NCI-H460 (cell line): Measurements from ENCODE around the gene KLHDC4. TPM values are rescaled to one million over a fixed set of nuclear protein-coding genes. Genes with fewer than 3 reads are reported as not detected.
"Not testable (repeated sequence)": the region's sequence is repeated elsewhere in the genome, so short reads cannot be mapped to it uniquely, and the experiment has no call there.

ENCODE experiments used
- DNase-seq: peaks from one replicate; pipeline ENCODE4 v3.0.0-alpha.2; 2016; ENCODE audit warnings: low read depth; ENCODE audit errors: extremely low read depth
- polyA plus RNA-seq: library from polyadenylated mRNA; depleted of rRNA; stranded (reverse); fragments of >200 nt; gene quantifications from 2 replicates; pipeline ENCODE4 v1.2.3, GENCODE V29; 2014; cell fraction: nucleus; rRNA removed
- total RNA-seq: library from RNA; depleted of rRNA; stranded (reverse); fragments of >200 nt; shearing (Covaris generic); gene quantifications from 2 replicates; pipeline ENCODE4 v1.2.3, GENCODE V29; 2014; rRNA removed

KLHDC4 gene
- 15.1 and 20.7 TPM in 2 replicates for total RNA-seq
- polyA plus RNA-seq: 56.3 and 59.5 TPM in 2 replicates

GRCh38 chr16:87765776-87766484 lies at the start of gene KLHDC4:
KLHDC4 (minus strand) TSS chr16:87765986; CDS start chr16:87765890, 96 bp downstream.
- DNase-seq: peak; percentile 69

GRCh38 chr16:87815567-87815966 lies 49.8 kb upstream of the KLHDC4 start:
- DNase-seq: no peak

- no peak for DNase-seq
Measured at GRCh38 chr16:87812200-87812656, 46.4 kb upstream of the KLHDC4 start.

DNA sequence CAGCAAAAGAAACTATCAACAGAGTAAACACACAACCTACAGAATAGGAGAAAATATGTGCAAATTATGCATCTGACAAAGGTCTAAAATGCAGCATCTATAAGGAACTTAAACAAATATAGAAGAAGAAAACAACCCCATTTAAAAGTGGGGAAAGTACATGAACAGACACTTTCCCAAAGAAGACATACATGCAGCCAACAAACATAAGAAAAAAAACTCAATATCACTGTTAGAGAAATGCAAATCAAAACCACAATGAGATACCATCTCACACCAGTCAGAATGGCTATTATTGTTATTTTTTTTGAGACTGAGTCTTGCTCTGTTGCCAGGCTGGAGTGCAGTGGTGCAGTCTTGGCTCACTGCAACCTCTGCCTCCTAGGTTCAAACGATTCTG lies 45.7 kb upstream of the KLHDC4 start:
- DNase-seq: not testable (repeated sequence)

- no peak for DNase-seq
Measured at GRCh38 chr16:87809150-87809902, 43.5 kb upstream of the KLHDC4 start.

- DNase-seq: no peak
Measured at GRCh38 chr16:87808108-87808507, 42.3 kb upstream of the KLHDC4 start.

DNA sequence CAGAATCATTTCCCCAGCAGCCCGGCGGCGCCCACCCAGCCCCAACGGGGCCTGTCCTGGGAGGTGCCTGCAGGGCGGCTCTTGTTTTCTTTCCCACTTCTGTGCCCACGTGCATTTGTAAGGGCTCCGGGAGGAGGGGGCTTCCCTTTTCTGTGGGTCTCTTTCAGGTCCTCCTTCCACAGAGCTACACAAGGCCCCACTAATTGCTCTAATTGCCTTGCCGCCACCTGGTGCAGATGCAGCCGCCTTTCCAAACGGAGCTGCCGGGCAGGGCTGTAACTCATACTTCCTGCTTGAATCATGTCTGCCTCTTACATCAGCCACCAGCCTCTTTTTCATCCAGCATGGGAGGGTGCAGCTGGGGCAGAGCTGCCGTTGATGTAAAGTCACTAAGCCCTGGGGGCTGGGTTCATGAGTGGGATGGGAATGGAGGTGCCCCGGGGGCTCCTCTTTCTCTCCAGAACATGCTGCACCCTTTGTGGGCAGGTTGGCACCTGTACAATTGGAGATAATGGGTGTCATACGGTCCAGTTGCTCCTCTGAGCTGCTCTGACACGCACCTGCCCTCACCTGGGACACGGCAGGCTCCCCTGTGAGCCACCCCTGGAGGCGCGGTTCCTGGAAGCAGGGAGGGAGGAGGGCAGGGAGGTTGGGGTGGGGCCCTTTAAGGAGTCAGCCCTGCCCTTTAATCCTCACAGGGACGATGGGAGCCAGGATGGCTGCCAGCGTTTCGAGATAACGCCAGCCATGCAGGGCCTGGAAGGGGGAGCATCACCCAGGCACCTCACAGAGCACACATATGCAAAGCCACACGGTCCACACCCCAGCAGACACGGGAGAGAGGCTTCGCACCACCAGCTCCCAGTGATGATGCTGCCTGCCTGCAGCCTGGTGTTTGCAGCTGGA lies 41.1 kb upstream of the KLHDC4 start:
- DNase-seq: peak; percentile 89

DNA sequence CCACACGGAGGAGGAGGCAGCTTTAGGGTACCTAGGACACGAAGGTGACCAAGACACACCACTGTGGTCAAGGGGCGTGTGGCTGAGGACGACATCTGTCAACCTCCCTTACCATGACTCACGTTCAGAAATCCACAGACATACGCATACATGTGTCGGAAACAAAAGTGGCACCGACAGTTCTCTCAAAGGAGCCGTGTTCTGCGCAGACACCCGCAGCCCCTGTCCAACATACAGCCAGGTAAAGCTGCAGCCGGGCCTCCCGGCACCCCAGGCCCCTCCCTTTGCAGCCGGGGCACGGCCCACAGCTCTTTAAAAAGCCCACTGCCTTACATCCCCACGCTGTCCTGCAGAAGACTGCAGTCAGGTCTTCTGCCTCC lies 40.5 kb upstream of the KLHDC4 start:
- DNase-seq: no peak

- no peak for DNase-seq
Measured at GRCh38 chr16:87803385-87803784, 37.6 kb upstream of the KLHDC4 start.

DNA sequence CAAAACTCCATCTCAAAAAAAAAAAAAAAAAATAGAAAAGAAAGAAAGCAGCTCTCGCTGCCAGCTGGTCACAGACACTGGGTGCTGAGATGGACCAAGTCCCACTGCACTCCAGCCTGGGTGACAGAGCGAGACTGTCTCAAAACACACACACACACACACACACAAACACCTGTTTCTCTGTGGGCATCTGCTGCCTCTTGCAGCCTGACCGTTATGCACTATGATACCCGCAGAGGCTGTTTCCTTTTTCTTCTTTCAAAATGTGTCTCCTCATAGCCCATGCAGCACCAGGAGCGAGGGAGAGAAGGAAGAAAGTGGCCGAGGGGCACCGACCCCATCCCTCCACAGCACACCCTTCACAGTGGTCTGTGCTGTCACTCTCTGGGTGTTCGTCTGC lies 36.9 kb upstream of the KLHDC4 start:
- no peak for DNase-seq

GRCh38 chr16:87801679-87802259 lies 36.0 kb upstream of the KLHDC4 start:
- DNase-seq: no peak

GRCh38 chr16:87800497-87800896 lies 34.7 kb upstream of the KLHDC4 start:
- DNase-seq: no peak

- DNase-seq: no peak
Measured at GRCh38 chr16:87795336-87795735, 29.6 kb upstream of the KLHDC4 start.

- no peak for DNase-seq
Measured at GRCh38 chr16:87794485-87795078, 28.8 kb upstream of the KLHDC4 start.

DNA sequence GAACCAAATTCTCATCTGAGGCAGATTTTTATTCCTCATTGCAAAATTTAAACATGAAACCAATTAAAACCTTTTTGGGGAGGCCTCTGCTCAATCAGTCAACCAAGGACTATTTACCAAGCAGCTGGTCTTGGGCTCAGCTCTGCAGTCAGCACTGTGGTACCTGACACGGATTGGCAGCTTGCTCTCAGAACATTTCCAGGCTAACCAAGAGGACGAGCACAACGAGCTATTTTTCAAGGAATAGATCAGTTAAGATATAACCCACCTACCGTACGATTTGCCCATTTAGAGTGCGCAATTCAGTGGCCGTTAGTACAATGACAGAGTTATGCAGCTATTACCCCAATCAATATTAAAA lies 26.4 kb upstream of the KLHDC4 start:
- no peak for DNase-seq

DNA sequence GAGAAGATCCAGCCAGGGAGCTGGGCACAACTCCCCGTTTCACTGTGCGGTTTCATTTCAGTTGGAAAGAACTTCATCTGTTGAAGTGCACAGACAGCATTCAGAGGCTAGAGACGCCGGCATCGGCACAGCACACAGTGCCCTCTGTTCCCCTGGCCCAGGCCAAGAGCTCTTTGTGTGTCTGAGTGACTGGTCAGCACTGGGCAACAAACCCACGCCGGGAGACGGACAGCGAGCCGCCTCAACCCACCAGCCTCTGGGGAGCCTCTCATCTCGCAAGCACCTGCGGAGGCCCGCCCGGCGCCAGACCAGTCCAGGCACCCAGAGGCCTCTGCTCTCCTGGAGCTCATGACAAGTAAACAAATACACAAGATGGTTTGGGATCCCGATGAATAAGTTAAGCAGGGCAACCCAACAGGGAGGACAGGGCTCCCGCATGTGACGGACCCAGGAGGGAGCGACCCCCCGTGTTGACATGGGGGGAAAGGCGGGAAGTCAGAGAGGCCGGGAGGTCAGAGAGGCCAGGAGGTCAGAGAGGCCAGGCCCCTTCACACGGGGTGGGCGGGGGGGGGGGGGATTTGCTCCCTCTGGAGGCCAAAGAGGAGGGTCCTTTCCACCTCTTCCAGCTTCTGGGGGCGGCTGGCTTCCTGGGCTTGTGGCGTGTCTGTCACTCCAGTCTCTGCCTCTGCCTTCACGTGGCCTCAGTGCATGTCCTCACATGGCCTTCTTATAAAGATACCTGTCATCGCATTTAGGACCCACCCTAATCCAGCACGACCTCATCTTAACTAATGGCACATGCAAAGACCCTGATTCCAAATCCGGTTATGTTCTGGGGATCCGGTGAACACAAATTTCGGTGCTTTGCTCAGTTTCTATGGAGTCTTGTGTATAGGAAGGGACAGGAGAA lies 25.8 kb upstream of the KLHDC4 start:
- no peak for DNase-seq

DNA sequence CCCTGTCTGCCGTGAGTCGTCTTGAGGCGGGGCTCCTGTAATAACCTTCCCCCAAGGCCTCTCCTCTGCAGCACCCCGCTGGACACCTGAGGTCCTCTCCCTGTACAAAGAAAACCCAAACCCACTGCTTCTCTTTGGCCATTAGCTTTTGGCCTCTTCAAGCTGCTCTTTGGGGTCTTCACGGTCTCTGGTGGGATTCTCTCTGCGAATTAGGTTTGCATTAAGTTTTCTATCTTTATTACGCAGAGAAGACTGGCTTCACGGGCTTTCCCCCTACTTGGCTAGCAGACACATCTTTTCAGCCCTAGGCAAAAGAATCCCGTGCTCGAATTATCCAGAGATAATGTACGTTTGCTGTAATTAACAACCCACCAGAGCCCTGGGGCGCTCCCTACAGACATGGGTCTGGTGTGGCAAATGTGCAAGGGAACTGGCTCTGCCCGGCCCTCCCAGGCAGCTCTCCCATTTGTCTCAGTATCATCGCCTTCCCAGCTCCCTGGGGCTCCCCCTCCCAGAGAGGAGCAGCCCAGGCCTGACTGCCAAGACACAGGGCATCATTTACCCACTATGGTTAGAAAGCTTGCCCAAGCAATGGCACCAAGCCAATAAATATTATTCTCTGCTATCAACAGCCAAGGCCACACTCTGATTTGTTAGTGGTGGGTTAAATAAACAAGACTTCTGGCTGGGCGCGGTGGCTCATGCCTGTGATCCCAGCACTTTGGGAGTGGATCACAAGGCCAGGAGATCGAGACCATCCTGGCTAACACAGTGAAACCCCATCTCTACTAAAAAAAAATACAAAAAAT lies 24.7 kb upstream of the KLHDC4 start:
- no peak for DNase-seq
